ENCODE data around the gene PDZD11.
"Not testable (repeated sequence)": the region's sequence is repeated elsewhere in the genome, so short reads cannot be mapped to it uniquely, and the experiment has no call there.

PDZD11 gene

GRCh38 chrX:70323628-70324027 is 33.9 kb upstream of the PDZD11 start:
- POLR2A ChIA-PET; H3K27ac ChIP-seq (ENCODE audit: extremely low read depth, low read depth, low read length); CTCF ChIA-PET; H3K4me1 ChIP-seq (ENCODE audit: control insufficient read depth, insufficient read depth, low read length); H3K4me3 ChIP-seq (ENCODE audit: low read depth, low read length); H3K9me3 ChIP-seq (ENCODE audit: control insufficient read depth, insufficient read depth, low read depth, low read length): not testable (repeated sequence)
- H3K36me3 ChIP-seq (ENCODE audit: control insufficient read depth in 2 of 2, insufficient read depth in 1 of 2, low read length in 2 of 2): peaks cover 12 to 21% of the 10 kb centered on the region in 2 experiments; a peak in 2 of 3 replicates
- TF ChIP-seq REST (tag by site-specific recombination; IDR thresholded peaks at IDR 0.05): peak; percentile 76
- 0 out of 2 replicates have a peak, but pooled peaks have one; percentile 68 for TF ChIP-seq ZNF354C (tag by site-specific recombination; IDR thresholded peaks at IDR 0.05; ENCODE audit: borderline replicate concordance, low read depth)
- peak; percentile 83 for TF ChIP-seq ZNF266 (tag by site-specific recombination; IDR thresholded peaks at IDR 0.05; ENCODE audit: low read depth)
- TF ChIP-seq ZNF580 (tag by site-specific recombination; IDR thresholded peaks at IDR 0.05): peak; percentile 63; the same call in 1 of the 2 replicates
- 0 out of 2 replicates have a peak, but pooled peaks have one; percentile 35 for TF ChIP-seq ZNF19 (tag by site-specific recombination; IDR thresholded peaks at IDR 0.05; ENCODE audit: low read depth)
- TF ChIP-seq ZNF629 (tag by site-specific recombination; IDR thresholded peaks at IDR 0.05): peak; percentile 73
- TF ChIP-seq ZNF664 (tag by site-specific recombination; IDR thresholded peaks at IDR 0.05): 0 out of 2 replicates have a peak, but pooled peaks have one; percentile 57
- TF ChIP-seq ZNF426 (tag by site-specific recombination; IDR thresholded peaks at IDR 0.05): peak; percentile 97
- peak; percentile 94 for TF ChIP-seq ZNF292 (tag by site-specific recombination; IDR thresholded peaks at IDR 0.05; ENCODE audit: borderline replicate concordance, low read depth)
- 0 out of 2 replicates have a peak, but pooled peaks have one; percentile 46 for TF ChIP-seq ZNF18 (tag by site-specific recombination; IDR thresholded peaks at IDR 0.05)
- TF ChIP-seq RBAK (tag by site-specific recombination; IDR thresholded peaks at IDR 0.05): 0 out of 2 replicates have a peak, but pooled peaks have one; percentile 26
- TF ChIP-seq ZFP3 (tag by site-specific recombination; IDR thresholded peaks at IDR 0.05; ENCODE audit: low read depth): peak; percentile 57; the same call in 1 of the 2 replicates
- peak; percentile 75; the same call in 1 of the 2 replicates for TF ChIP-seq ZNF791 (tag by site-specific recombination; IDR thresholded peaks at IDR 0.05)
- peak; percentile 45 for TF ChIP-seq ZNF654 (tag by site-specific recombination; IDR thresholded peaks at IDR 0.05; ENCODE audit: low read depth)
- peak; percentile 92 for TF ChIP-seq ZFP37 (tag by site-specific recombination; IDR thresholded peaks at IDR 0.05)
- TF ChIP-seq ZNF560 (tag by site-specific recombination; IDR thresholded peaks at IDR 0.05; ENCODE audit: borderline replicate concordance): peak; percentile 69; the same call in 1 of the 2 replicates
- peak; percentile 89 for TF ChIP-seq ZNF510 (tag by site-specific recombination; IDR thresholded peaks at IDR 0.05; ENCODE audit: insufficient replicate concordance)
- TF ChIP-seq ZBTB11 (tag by site-specific recombination; conservative IDR thresholded peaks at IDR 0.05; ENCODE audit: low read depth): peak; percentile 87
- TF ChIP-seq ZNF610 (tag by site-specific recombination; IDR thresholded peaks at IDR 0.05; ENCODE audit: borderline replicate concordance): 0 out of 2 replicates have a peak, but pooled peaks have one; percentile 51
- TF ChIP-seq ZNF302 (tag by site-specific recombination; IDR thresholded peaks at IDR 0.05; ENCODE audit: low read depth): 0 out of 2 replicates have a peak, but pooled peaks have one; percentile 61
- TF ChIP-seq ZBTB8A (tag by site-specific recombination; IDR thresholded peaks at IDR 0.05): peak; percentile 85
- TF ChIP-seq MYNN (tag by site-specific recombination; IDR thresholded peaks at IDR 0.05; ENCODE audit: borderline replicate concordance): 0 out of 2 replicates have a peak, but pooled peaks have one; percentile 25
- peak; percentile 93 for TF ChIP-seq ZNF518A (tag by site-specific recombination; conservative IDR thresholded peaks at IDR 0.05; ENCODE audit: low read depth)
